Ectodermal cell (in vitro differentiated cells): Measurements from ENCODE around the gene JAKMIP1.

Source experiments
- H3K27ac ChIP-seq: 2 replicates; pipeline ENCODE4 v1.7.0; 2013; ENCODE audit warnings: mild to moderate bottlenecking, low read depth, low read length; ENCODE audit not compliant: insufficient read depth, poor library complexity, severe bottlenecking
- H3K27me3 ChIP-seq: 2 replicates; pipeline ENCODE4 v1.7.0; 2013; ENCODE audit warnings: mild to moderate bottlenecking, low read length; ENCODE audit not compliant: insufficient read depth, control insufficient read depth, poor library complexity, severe bottlenecking
- H3K36me3 ChIP-seq: one replicate; pipeline ENCODE4 v1.7.0; 2013; ENCODE audit warnings: low read length; ENCODE audit not compliant: control insufficient read depth, insufficient read depth
- H3K4me1 ChIP-seq: one replicate; pipeline ENCODE4 v1.7.0; 2013; ENCODE audit warnings: low read length; ENCODE audit not compliant: control insufficient read depth, insufficient read depth
- H3K4me3 ChIP-seq: 2 replicates; pipeline ENCODE4 v1.7.0; 2013; ENCODE audit warnings: low read depth, low read length, control low read depth; ENCODE audit not compliant: insufficient read depth
- H3K9me3 ChIP-seq: 2 replicates; pipeline ENCODE4 v1.7.0; 2013; ENCODE audit warnings: mild to moderate bottlenecking, low read length, moderate library complexity; ENCODE audit not compliant: control insufficient read depth
- WGBS, 2 experiments: methylation state at CpG; one replicate each; pipeline ENCODE4 v1.1.7; 2013; ENCODE audit warnings: missing lambda C conversion rate in 2 of 2; 5-methylcytosine and 5-hydroxymethylcytosine counted together

The JAKMIP1 gene

GRCh38 chr4:6235901-6236640, 35.7 kb upstream of the JAKMIP1 start:
- H3K27ac ChIP-seq = no peak overlapping the region
- 93 to 94% methylated on average over 17 of the region's 17 CpGs for WGBS, 2 experiments
- no peak overlapping the region for H3K4me3 ChIP-seq
- H3K9me3 ChIP-seq = no peaks in the 10 kb centered on the region
- no peaks in the 10 kb centered on the region for H3K36me3 ChIP-seq
- no peaks in the 10 kb centered on the region for H3K4me1 ChIP-seq
- no peaks in the 10 kb centered on the region for H3K27me3 ChIP-seq

- H3K4me1 ChIP-seq = no peaks in the 10 kb centered on the region
- H3K4me3 ChIP-seq = no peak overlapping the region
- no peak overlapping the region for H3K27ac ChIP-seq
- H3K9me3 ChIP-seq = no peaks in the 10 kb centered on the region
- H3K36me3 ChIP-seq = no peaks in the 10 kb centered on the region
- WGBS, 2 experiments = 90 to 92% methylated on average over 7 of the region's 7 CpGs
- no peaks in the 10 kb centered on the region for H3K27me3 ChIP-seq
These were observed 34.7 kb upstream of the JAKMIP1 start for GRCh38 chr4:6235012-6235411.

DNA sequence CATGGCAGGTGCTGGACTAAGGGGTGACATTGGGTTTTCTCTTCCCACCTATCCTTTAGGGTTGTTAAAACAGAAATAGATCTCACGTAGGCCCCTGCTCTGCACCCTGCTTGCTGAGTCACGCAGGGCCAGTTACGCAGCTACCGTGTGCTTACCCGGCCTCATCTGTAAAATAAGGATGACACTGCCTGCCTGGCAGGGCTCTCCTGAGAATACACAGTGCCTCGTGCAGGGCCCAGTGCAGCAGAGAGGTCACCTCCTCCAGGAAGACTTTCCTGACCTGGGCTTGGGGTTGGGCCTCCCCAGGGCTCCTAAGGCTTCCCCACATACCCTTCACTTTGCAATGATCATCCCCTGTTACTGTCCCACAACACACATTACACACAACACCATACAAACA, 33.6 kb upstream of the JAKMIP1 start:
- no peaks in the 10 kb centered on the region for H3K36me3 ChIP-seq
- no peak overlapping the region for H3K4me3 ChIP-seq
- no peaks in the 10 kb centered on the region for H3K4me1 ChIP-seq
- H3K27ac ChIP-seq = no peak overlapping the region
- WGBS, 2 experiments = 92 to 93% methylated on average over 6 of the region's 6 CpGs
- no peaks in the 10 kb centered on the region for H3K9me3 ChIP-seq
- H3K27me3 ChIP-seq = no peaks in the 10 kb centered on the region

DNA sequence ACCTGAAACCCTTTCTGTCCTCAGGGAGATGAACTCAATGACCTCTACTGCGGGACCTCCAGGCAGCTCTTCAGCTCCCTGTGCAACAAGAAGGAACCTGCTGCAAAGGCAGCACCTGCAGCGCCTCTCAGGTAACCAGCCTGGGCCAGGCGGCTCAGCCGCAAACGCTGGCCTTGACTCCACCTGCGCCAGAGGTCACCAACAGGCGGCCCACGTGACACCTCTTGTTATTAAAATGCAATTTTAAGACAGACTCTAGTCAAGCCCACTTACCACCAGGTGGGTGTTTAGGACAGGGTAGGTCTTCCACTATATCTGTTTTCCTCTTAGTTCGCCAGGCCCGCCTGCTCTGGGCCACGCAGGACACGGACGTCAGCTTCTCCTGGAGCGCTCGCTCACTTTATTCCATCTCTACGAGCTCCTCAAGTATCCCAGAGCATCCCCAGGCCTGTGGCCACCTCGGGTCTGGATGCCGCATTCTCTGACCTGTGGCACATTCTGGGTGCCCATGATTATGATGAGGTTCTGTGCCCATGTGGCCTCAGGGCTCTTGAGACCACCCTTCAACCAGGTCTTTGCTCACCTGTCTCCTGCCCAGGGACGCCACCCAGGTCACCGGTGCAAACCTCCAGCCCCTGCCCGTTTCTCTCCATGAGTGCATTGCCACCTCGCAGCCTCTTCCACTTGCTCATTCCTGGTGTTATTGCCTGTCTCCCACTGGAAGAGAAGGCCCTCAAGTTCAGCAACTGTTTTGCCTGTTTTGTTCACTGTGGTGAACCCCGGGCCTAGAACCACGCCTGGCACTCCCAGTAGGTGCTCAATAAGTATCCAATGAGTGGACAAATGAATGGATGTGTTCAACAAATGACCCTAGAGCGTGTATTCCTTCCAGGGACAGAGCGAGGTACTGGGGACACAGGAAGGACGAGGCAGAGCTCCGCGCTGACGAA, 32.8 kb upstream of the JAKMIP1 start:
- H3K27ac ChIP-seq = no peak overlapping the region
- 92 to 94% methylated on average over 30 of the region's 30 CpGs for WGBS, 2 experiments
- H3K36me3 ChIP-seq = no peaks in the 10 kb centered on the region
- no peak overlapping the region for H3K4me3 ChIP-seq
- H3K9me3 ChIP-seq = no peaks in the 10 kb centered on the region
- no peaks in the 10 kb centered on the region for H3K4me1 ChIP-seq
- no peaks in the 10 kb centered on the region for H3K27me3 ChIP-seq

GRCh38 chr4:6231663-6232165, 31.4 kb upstream of the JAKMIP1 start:
- H3K36me3 ChIP-seq = no peaks in the 10 kb centered on the region
- H3K4me1 ChIP-seq = no peaks in the 10 kb centered on the region
- WGBS, 2 experiments = 88 to 96% methylated on average over 6 to 7 of the region's 7 CpGs
- H3K4me3 ChIP-seq = no peak overlapping the region
- H3K9me3 ChIP-seq = no peaks in the 10 kb centered on the region
- no peak overlapping the region for H3K27ac ChIP-seq
- no peaks in the 10 kb centered on the region for H3K27me3 ChIP-seq

- H3K4me3 ChIP-seq = no peak overlapping the region
- WGBS, 2 experiments = 94% methylated on average over 21 of the region's 21 CpGs
These were observed 30.7 kb upstream of the JAKMIP1 start for GRCh38 chr4:6230827-6231662.

GRCh38 chr4:6230502-6230785, 30.1 kb upstream of the JAKMIP1 start:
- no peaks in the 10 kb centered on the region for H3K9me3 ChIP-seq
- no peaks in the 10 kb centered on the region for H3K36me3 ChIP-seq
- no peak overlapping the region for H3K4me3 ChIP-seq
- no peaks in the 10 kb centered on the region for H3K4me1 ChIP-seq
- no peaks in the 10 kb centered on the region for H3K27me3 ChIP-seq
- WGBS, 2 experiments = 62% methylated on average over 3 of the region's 3 CpGs
- H3K27ac ChIP-seq = no peak overlapping the region

More at GRCh38 chr4:6230827-6231662, 30.7 kb upstream of the JAKMIP1 start:
- no peaks in the 10 kb centered on the region for H3K9me3 ChIP-seq
- no peaks in the 10 kb centered on the region for H3K27me3 ChIP-seq
- no peaks in the 10 kb centered on the region for H3K4me1 ChIP-seq
- no peak overlapping the region for H3K27ac ChIP-seq
- H3K36me3 ChIP-seq = no peaks in the 10 kb centered on the region

DNA sequence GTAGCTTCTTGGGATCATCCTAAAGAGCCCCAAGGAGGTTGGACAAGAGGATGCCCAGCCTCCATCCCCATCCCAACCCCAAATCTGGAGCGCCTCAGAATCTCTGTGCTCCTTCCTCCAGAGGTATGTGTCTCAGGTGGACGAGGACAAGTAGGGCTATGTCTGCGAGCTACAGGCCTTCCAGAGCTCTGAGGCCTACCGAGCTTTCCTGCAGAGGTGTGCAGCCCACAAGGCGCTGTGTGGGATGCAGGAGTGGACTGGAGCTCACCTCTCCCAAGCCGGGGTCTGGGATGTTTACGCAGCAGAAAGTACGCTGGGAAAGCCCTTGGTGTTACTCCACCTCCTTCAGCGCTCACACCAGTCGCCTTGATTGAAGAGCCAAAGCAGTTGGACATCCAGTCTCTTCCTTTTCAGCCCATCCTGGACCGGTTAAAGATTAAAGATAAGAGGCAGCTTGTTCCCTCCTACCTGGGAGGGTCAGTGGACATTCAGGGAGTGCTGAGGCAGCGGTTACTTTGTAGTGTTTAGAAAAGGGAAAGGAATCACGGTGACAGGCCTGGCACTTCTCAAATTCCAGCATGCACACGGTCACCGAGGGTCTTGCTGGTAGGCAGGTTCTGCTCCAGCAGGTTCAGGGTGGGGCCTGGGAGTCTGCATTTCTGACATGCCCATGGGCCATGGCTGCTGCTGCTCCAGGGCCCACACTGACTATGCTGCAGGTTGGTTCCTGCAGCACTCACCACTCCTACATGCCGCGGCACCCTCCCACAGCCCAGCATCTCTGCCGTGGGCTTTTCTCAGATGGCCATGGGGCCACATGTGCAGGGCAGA, 29.5 kb upstream of the JAKMIP1 start:
- 88% methylated on average over 18 of the region's 18 CpGs for WGBS, 2 experiments

DNA sequence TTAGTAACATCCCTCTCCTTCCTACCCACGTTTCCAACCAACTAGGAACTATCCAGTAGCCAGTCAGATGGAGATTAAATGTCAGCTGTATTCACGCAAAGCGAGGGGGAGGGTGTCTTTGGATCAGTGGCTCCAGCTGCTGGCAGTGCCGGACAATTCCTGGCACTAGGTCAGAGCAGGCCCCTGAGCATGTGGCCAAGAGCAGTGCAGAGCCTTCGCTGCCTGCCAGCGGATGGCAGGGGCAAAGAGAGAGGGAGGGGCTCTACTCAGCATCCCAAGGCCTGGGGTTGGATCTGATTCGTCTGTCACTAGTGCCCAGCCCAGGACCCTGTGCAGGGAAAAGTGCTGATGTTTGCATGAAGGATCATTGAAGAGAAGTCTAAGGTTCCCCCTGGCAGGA, 28.7 kb upstream of the JAKMIP1 start:
- Histone ChIP-seq H3K4me1 (no peaks in the 10 kb centered on the region), H3K27ac (no peak overlapping the region), H3K27me3 (no peaks in the 10 kb centered on the region), H3K4me3 (no peak overlapping the region), H3K9me3 (no peaks in the 10 kb centered on the region), H3K36me3 (no peaks in the 10 kb centered on the region)
- WGBS, 2 experiments = 69 to 71% methylated on average over 7 of the region's 7 CpGs

More for the DNA sequence above, 29.5 kb upstream of the JAKMIP1 start:
- H3K36me3 ChIP-seq = no peaks in the 10 kb centered on the region
- H3K27ac ChIP-seq = no peak overlapping the region
- no peak overlapping the region for H3K4me3 ChIP-seq
- H3K27me3 ChIP-seq = no peaks in the 10 kb centered on the region
- no peaks in the 10 kb centered on the region for H3K4me1 ChIP-seq
- H3K9me3 ChIP-seq = no peaks in the 10 kb centered on the region
